CD4-positive, alpha-beta T cell treated with Interleukin-4 for 1 hour (primary cell): ENCODE data around the gene ATXN7L1.
"Not testable (repeated sequence)": the region's sequence is repeated elsewhere in the genome, so short reads cannot be mapped to it uniquely, and the experiment has no call there.

Experiments
- DNase-seq, 2 donors: peaks; one replicate each; pipeline ENCODE4 v3.0.0-alpha.2; 2020 to 2022

Gene ATXN7L1

GRCh38 chr7:105887569-105888189 is 11.3 kb upstream of the ATXN7L1 start:
- no peak for DNase-seq

GRCh38 chr7:105886776-105887175 is 10.4 kb upstream of the ATXN7L1 start:
- DNase-seq = no peak

GRCh38 chr7:105885387-105886111 is 9.2 kb upstream of the ATXN7L1 start:
- DNase-seq = no peak

GRCh38 chr7:105883179-105883578 is 6.8 kb upstream of the ATXN7L1 start:
- DNase-seq = not testable (repeated sequence)

- DNase-seq = no peak
Observed at GRCh38 chr7:105881439-105881838, 5.0 kb upstream of the ATXN7L1 start.

- no peak for DNase-seq
Observed at GRCh38 chr7:105880571-105881330, 4.4 kb upstream of the ATXN7L1 start.

GRCh38 chr7:105879782-105880181 is 3.4 kb upstream of the ATXN7L1 start:
- DNase-seq = no peak

GRCh38 chr7:105878746-105879605 is 2.6 kb upstream of the ATXN7L1 start:
- DNase-seq = no peak

GRCh38 chr7:105877736-105878135 is 1.3 kb upstream of the ATXN7L1 start:
- DNase-seq = no peak

GRCh38 chr7:105876964-105877601 is 684 bp upstream of the ATXN7L1 start:
- DNase-seq = no peak

- DNase-seq = no peak
Observed at GRCh38 chr7:105875505-105875904, 894 bp downstream of the ATXN7L1 start.

- no peak for DNase-seq
Observed at GRCh38 chr7:105874055-105874454, 2.3 kb downstream of the ATXN7L1 start.

GRCh38 chr7:105872491-105872890 is 3.9 kb downstream of the ATXN7L1 start:
- no peak for DNase-seq

GRCh38 chr7:105871142-105871541 is 5.3 kb downstream of the ATXN7L1 start:
- no peak for DNase-seq

- DNase-seq = no peak
Observed at GRCh38 chr7:105866102-105866801, 10.1 kb downstream of the ATXN7L1 start.

- DNase-seq = no peak
Observed at GRCh38 chr7:105863876-105864275, 12.5 kb downstream of the ATXN7L1 start.

- DNase-seq = no peak
Observed at GRCh38 chr7:105862770-105863169, 13.6 kb downstream of the ATXN7L1 start.

- DNase-seq = no peak
Observed at GRCh38 chr7:105862276-105862675, 14.1 kb downstream of the ATXN7L1 start.

- DNase-seq = no peak
Observed at GRCh38 chr7:105861224-105861623, 15.2 kb downstream of the ATXN7L1 start.

GRCh38 chr7:105860793-105861192 is 15.6 kb downstream of the ATXN7L1 start:
- no peak for DNase-seq
